HepG2 (cell line): ENCODE measurements around the gene HIVEP2. TPM values are rescaled to one million over a fixed set of nuclear protein-coding genes. Genes with fewer than 3 reads are reported as not detected.

ENCODE experiments used
- ATAC-seq: fragments of 200-7000 bp; cut with Tn5 transposase; 3 replicates; pipeline ENCODE4 v1.9.1; 2020; ENCODE audit warnings: mild to moderate bottlenecking, moderate library complexity
- BruUV-seq: library from RNA; stranded (reverse); fragments of 400-500 nt; replicated peaks from 2 replicates; lab custom pipeline; 2021; lab: Mats Ljungman, UMichigan
- CTCF ChIA-PET: fragments of 300-600 bp; formaldehyde crosslinking; extraction: SDS; loops from one replicate; lab custom pipeline; 2021; ENCODE audit warnings: low total read pairs, inconsistent platforms, low intra/inter-chr PET ratio; lab: Yijun Ruan, JAX
- POLR2A ChIA-PET: fragments of 350-600 bp; sonication (Branson Sonifier 250); formaldehyde crosslinking; loops from one replicate; lab custom pipeline; 2020; ENCODE audit warnings: antibody characterized with exemption, inconsistent platforms; lab: Yijun Ruan, JAX
- DNase-seq: peaks from one replicate; pipeline ENCODE4 v3.0.0-alpha.2; 2015; ENCODE audit warnings: low spot score
- FAIRE-seq: peaks from 3 replicates; lab custom pipeline; 2011; peaks lifted over from hg19 to GRCh38; lab: Jason Lieb, UNC
- H2AFZ ChIP-seq: one replicate; pipeline ENCODE4 v1.6.1; 2011; ENCODE audit warnings: low read length, inconsistent platforms
- H3K27ac ChIP-seq: fragments of 300-600 bp; 3 replicates; pipeline ENCODE4 v1.8.0; 2011; ENCODE audit warnings: mixed run types, mild to moderate bottlenecking, mixed read lengths, low read length, inconsistent platforms; ENCODE audit not compliant: insufficient read depth; ENCODE audit errors: extremely low read length
- H3K27me3 ChIP-seq, 2 experiments: fragments of 200-600 bp in 1 of 2; 2 replicates in 1 of 2; 3 replicates in 1 of 2; pipeline versions ENCODE4 v1.6.0 to v1.8.0; 2011; ENCODE audit warnings: low read length in 2 of 2, mild to moderate bottlenecking in 2 of 2, moderate library complexity in 2 of 2, inconsistent platforms in 1 of 2; ENCODE audit not compliant: insufficient read depth in 2 of 2, control insufficient read depth in 1 of 2
- H3K36me3 ChIP-seq, 2 experiments: fragments of 200-600 bp in 1 of 2; replicated peaks in 1 of 2; 2 replicates in 1 of 2; 3 replicates in 1 of 2; pipeline versions ENCODE4 v1.5.1 to v1.8.0; 2011; ENCODE audit warnings: low read length in 2 of 2, inconsistent platforms in 1 of 2; ENCODE audit not compliant: insufficient read depth in 2 of 2, control insufficient read depth in 1 of 2
- H3K4me1 ChIP-seq: 2 replicates; pipeline ENCODE4 v1.5.1; 2012; ENCODE audit warnings: low read length, inconsistent platforms; ENCODE audit not compliant: insufficient read depth
- H3K4me2 ChIP-seq: 2 replicates; pipeline ENCODE4 v1.6.0; 2011; ENCODE audit warnings: low read depth, low read length, inconsistent platforms
- H3K4me3 ChIP-seq, 3 experiments: fragments of 200-600 bp in 1 of 3; sonication (generic), shearing (Covaris generic) in 1 of 3; replicated peaks in 1 of 3; 2 replicates each; pipeline ENCODE4 v1.5.1; 2011 to 2016; ENCODE audit warnings: low read length in 3 of 3, inconsistent platforms in 2 of 3, low read depth in 2 of 3, mild to moderate bottlenecking in 2 of 3, control low read depth in 1 of 3, mixed read lengths in 1 of 3; ENCODE audit not compliant: insufficient read depth in 1 of 3
- H3K79me2 ChIP-seq: one replicate; pipeline ENCODE4 v1.6.1; 2011; ENCODE audit warnings: low read length, inconsistent platforms; ENCODE audit not compliant: insufficient read depth
- H3K9ac ChIP-seq: 2 replicates; pipeline ENCODE4 v1.6.0; 2011; ENCODE audit warnings: mild to moderate bottlenecking, low read depth, low read length, inconsistent platforms; ENCODE audit not compliant: insufficient read depth
- H3K9me3 ChIP-seq: 2 replicates; pipeline ENCODE4 v1.5.1; 2012; ENCODE audit warnings: mild to moderate bottlenecking, low read length
- H4K20me1 ChIP-seq: 2 replicates; pipeline ENCODE4 v1.6.0; 2011; ENCODE audit warnings: inconsistent platforms, mild to moderate bottlenecking, low read length, moderate library complexity; ENCODE audit not compliant: insufficient read depth
- ARID2 ChIP-seq: sonication (generic); formaldehyde crosslinking; IDR thresholded peaks from 2 replicates; pipeline ENCODE4 v1.8.1; 2022; ENCODE audit warnings: mild to moderate bottlenecking, missing genetic modification reagents, borderline replicate concordance
- HOXA9 ChIP-seq: sonication (generic); formaldehyde crosslinking; IDR thresholded peaks from 2 replicates; pipeline ENCODE4 v1.8.1; 2022; ENCODE audit warnings: missing genetic modification reagents, mild to moderate bottlenecking, moderate library complexity, borderline replicate concordance
- MAFK ChIP-seq, 2 experiments: IDR thresholded peaks in 1 of 2; conservative IDR thresholded peaks in 1 of 2; 2 replicates each; pipeline ENCODE4 v1.6.1; 2011; ENCODE audit warnings: improper control_type of control experiment in 2 of 2, low read length in 2 of 2
- POLR2AphosphoS2 ChIP-seq: IDR thresholded peaks from 2 replicates; pipeline ENCODE4 v1.6.1; 2011; ENCODE audit warnings: low read depth, low read length, improper control_type of control experiment
- SMARCE1 ChIP-seq: fragments of 450-650 bp; IDR thresholded peaks from 2 replicates; pipeline ENCODE4 v1.6.1; 2017; ENCODE audit warnings: borderline replicate concordance
- SNRNP70 ChIP-seq: fragments of 200-400 bp; formaldehyde crosslinking; IDR thresholded peaks from 2 replicates; pipeline ENCODE4 v1.6.1; 2017; ENCODE audit warnings: mild to moderate bottlenecking, low read depth, low read length, moderate library complexity
- TIGD3 ChIP-seq: sonication (generic); formaldehyde crosslinking; IDR thresholded peaks from 2 replicates; pipeline ENCODE4 v1.5.1; 2020; ENCODE audit warnings: mild to moderate bottlenecking, missing genetic modification reagents, borderline replicate concordance
- ZNF282 ChIP-seq: fragments of 450-650 bp; IDR thresholded peaks from 2 replicates; pipeline ENCODE4 v1.6.1; 2018; ENCODE audit not compliant: partially characterized antibody
- ZNF343 ChIP-seq: sonication (generic); formaldehyde crosslinking; IDR thresholded peaks from 2 replicates; pipeline ENCODE4 v1.4.0; 2020; ENCODE audit warnings: mild to moderate bottlenecking, missing genetic modification reagents
- ZNF432 ChIP-seq: sonication (generic); formaldehyde crosslinking; IDR thresholded peaks from 2 replicates; pipeline ENCODE4 v1.5.0; 2020; ENCODE audit warnings: missing genetic modification reagents, mild to moderate bottlenecking, borderline replicate concordance
- ZNF841 ChIP-seq: sonication (generic); formaldehyde crosslinking; IDR thresholded peaks from 2 replicates; pipeline ENCODE4 v1.8.1; 2023; ENCODE audit warnings: missing genetic modification reagents, borderline replicate concordance
- WGBS: methylation state at CpG from one replicate; pipeline ENCODE4 v1.1.6; 2017; ENCODE audit warnings: low lambda C conversion rate; 5-methylcytosine and 5-hydroxymethylcytosine counted together
- in situ Hi-C: cut with HindIII; loops from 2 replicates; pipeline ENCODE4 v1.10.0; 2017; ENCODE audit warnings: low pct_unique_long_range_greater_than_20kb; ENCODE audit not compliant: extremely low pct_ligation_motif_present
- intact Hi-C: fragments of 100-400 bp; cut with micrococcal nuclease; formaldehyde crosslinking; loops from one replicate; pipeline ENCODE4 v1.10.0; 2022; ENCODE audit not compliant: unreplicated experiment
- polyA plus RNA-seq, 8 experiments: library from polyadenylated mRNA; depleted of rRNA in 3 of 8; stranded (reverse) in 7 of 8; unstranded in 1 of 8; fragments of >200 nt; fragmentation: Illumina TruSeq in 4 of 8; extraction: Trizol in 4 of 8; gene quantifications; 2 replicates each; pipeline versions ENCODE4 v1.2.1 to v1.2.3, GENCODE V29; 2011 to 2016; ENCODE audit warnings: low read depth in 4 of 8, missing spikeins in 1 of 8, mixed read lengths in 1 of 8; ENCODE audit not compliant: insufficient read depth in 1 of 8
- total RNA-seq, 5 experiments: library from RNA; depleted of rRNA; stranded (reverse); fragments of >200 nt; fragmentation: Illumina TruSeq; extraction: Trizol; gene quantifications; 2 replicates each; pipeline ENCODE4 v1.2.3, GENCODE V29; 2016; ENCODE audit warnings: low read depth in 1 of 5
- TF ChIP-seq, protein P1 (sequence below): sonication (generic); formaldehyde crosslinking; IDR thresholded peaks from 2 replicates; pipeline ENCODE4 v1.4.0; 2020; ENCODE audit warnings: missing genetic modification reagents, borderline replicate concordance

The HIVEP2 gene
- total and polyA plus RNA-seq, 2 of the 13 experiments (the other 11 are each of a cell fraction or from before 2014, with no cell fraction given) = 3.4 to 12.9 TPM

- in situ Hi-C loops = no loop called here
- CTCF ChIA-PET = no interaction called here
- BruUV-seq = no TSS peak
- no peaks in the 10 kb centered on the region for H3K27me3 ChIP-seq
- POLR2A ChIA-PET = no interaction called here
- no peaks in the 10 kb centered on the region for H3K9me3 ChIP-seq
- DNase-seq (no peak), ATAC-seq (no peak), FAIRE-seq (no peak)
- H3K4me3 ChIP-seq = no peak overlapping the region
- 0 out of 2 replicates have a peak, but pooled peaks have one; percentile 51 for TF ChIP-seq POLR2AphosphoS2
- no peak for TF ChIP-seq TIGD3 (CRISPR knock-in tag)
- no peak overlapping the region for H3K9ac ChIP-seq
- WGBS = 90% methylated on average over 3 of the region's 3 CpGs
- peaks cover 2 to 8% of the 10 kb centered on the region in 2 experiments; a peak in 1 of 5 replicates for H3K36me3 ChIP-seq
- intact Hi-C loops = no loop called here
- no peak overlapping the region for H3K27ac ChIP-seq
- H2AFZ ChIP-seq = no peak overlapping the region
- H3K4me2 ChIP-seq = no peak overlapping the region
- no peaks in the 10 kb centered on the region for H3K4me1 ChIP-seq
- no peaks in the 10 kb centered on the region for H4K20me1 ChIP-seq
- no peaks in the 10 kb centered on the region for H3K79me2 ChIP-seq
Measured at GRCh38 chr6:142751452-142751851, 193.5 kb downstream of the HIVEP2 start.

DNA sequence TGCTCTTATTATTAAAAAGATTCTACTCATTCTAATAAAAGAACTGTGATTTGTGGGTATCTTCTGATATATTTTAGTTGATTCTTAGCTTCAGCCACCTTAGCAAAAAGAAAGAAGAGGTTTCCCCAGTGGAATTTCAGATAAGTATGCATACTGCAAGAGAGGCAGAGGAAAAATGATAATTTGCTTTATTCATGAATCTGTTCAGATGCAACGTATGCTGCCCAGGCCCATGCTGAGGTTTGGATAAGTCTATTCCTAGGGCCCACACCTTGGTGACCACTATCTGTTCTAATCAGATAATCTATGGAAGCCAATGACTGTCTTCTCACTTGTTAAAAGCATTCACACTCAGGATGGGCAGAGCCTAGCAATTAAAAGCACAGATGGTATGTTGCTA is 194.0 kb downstream of the HIVEP2 start:
- Histone ChIP-seq H3K27ac (no peak overlapping the region), H2AFZ (no peak overlapping the region), H3K79me2 (no peaks in the 10 kb centered on the region), H4K20me1 (no peaks in the 10 kb centered on the region), H3K4me3 (no peak overlapping the region), H3K27me3 (no peaks in the 10 kb centered on the region), H3K4me2 (no peak overlapping the region), H3K4me1 (no peaks in the 10 kb centered on the region), H3K9ac (no peak overlapping the region), H3K9me3 (no peaks in the 10 kb centered on the region), H3K36me3 (peaks cover 2 to 8% of the 10 kb centered on the region in 2 experiments; a peak in 1 of 5 replicates)
- ATAC-seq = no peak
- no peak for DNase-seq
- 100% methylated on average over 1 of the region's 1 CpG for WGBS
- CTCF ChIA-PET = no interaction called here
- BruUV-seq = no TSS peak
- no peak for FAIRE-seq
- in situ Hi-C loops = no loop called here
- intact Hi-C loops = no loop called here
- POLR2A ChIA-PET = no interaction called here
- no peak for TF ChIP-seq SMARCE1
- TF ChIP-seq SNRNP70 = no peak
- no peak for TF ChIP-seq MAFK (conservative IDR thresholded peaks at IDR 0.05 in 1 of 2, IDR thresholded peaks at IDR 0.05 in 1 of 2; ENCODE audit: low read length in 2 of 2)
- no peak for TF ChIP-seq ZNF282
- TF ChIP-seq ZNF841 = no peak
- no peak for TF ChIP-seq ARID2
- no peak for TF ChIP-seq ZNF432 (CRISPR knock-in tag)
- TF ChIP-seq, protein P1, sequence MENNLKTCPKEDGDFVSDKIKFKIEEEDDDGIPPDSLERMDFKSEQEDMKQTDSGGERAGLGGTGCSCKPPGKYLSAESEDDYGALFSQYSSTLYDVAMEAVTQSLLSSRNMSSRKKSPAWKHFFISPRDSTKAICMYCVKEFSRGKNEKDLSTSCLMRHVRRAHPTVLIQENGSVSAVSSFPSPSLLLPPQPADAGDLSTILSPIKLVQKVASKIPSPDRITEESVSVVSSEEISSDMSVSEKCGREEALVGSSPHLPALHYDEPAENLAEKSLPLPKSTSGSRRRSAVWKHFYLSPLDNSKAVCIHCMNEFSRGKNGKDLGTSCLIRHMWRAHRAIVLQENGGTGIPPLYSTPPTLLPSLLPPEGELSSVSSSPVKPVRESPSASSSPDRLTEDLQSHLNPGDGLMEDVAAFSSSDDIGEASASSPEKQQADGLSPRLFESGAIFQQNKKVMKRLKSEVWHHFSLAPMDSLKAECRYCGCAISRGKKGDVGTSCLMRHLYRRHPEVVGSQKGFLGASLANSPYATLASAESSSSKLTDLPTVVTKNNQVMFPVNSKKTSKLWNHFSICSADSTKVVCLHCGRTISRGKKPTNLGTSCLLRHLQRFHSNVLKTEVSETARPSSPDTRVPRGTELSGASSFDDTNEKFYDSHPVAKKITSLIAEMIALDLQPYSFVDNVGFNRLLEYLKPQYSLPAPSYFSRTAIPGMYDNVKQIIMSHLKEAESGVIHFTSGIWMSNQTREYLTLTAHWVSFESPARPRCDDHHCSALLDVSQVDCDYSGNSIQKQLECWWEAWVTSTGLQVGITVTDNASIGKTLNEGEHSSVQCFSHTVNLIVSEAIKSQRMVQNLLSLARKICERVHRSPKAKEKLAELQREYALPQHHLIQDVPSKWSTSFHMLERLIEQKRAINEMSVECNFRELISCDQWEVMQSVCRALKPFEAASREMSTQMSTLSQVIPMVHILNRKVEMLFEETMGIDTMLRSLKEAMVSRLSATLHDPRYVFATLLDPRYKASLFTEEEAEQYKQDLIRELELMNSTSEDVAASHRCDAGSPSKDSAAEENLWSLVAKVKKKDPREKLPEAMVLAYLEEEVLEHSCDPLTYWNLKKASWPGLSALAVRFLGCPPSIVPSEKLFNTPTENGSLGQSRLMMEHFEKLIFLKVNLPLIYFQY (CRISPR knock-in tag) = no peak
- no peak for TF ChIP-seq HOXA9 (CRISPR knock-in tag)
- TF ChIP-seq ZNF343 = no peak
